K562 (cell line): Measurements from ENCODE around the gene IL1RN. TPM values are rescaled to one million over a fixed set of nuclear protein-coding genes. Genes with fewer than 3 reads are reported as not detected.
A peak's percentile ranks its signal among the peaks of the same experiment; 100 is the strongest.

ENCODE experiments used
- CBX3 ChIP-seq, 2 experiments: IDR thresholded peaks; 1 replicate in 1 of 2; 2 replicates in 1 of 2; pipeline ENCODE4 v1.6.1; 2012; ENCODE audit warnings: inconsistent platforms in 2 of 2, low read length in 2 of 2, borderline replicate concordance in 1 of 2, control low read depth in 1 of 2
- KHSRP ChIP-seq: fragments of 450-650 bp; IDR thresholded peaks from 2 replicates; pipeline ENCODE4 v1.6.1; 2017
- NRF1 ChIP-seq, 2 experiments: fragments of 450-650 bp; IDR thresholded peaks in 1 of 2; conservative IDR thresholded peaks in 1 of 2; 2 replicates each; pipeline ENCODE4 v1.6.1; 2014; ENCODE audit warnings: mild to moderate bottlenecking in 2 of 2
- RUNX1 ChIP-seq: sonication (generic); IDR thresholded peaks from 2 replicates; pipeline ENCODE4 v1.6.1; 2016; ENCODE audit warnings: antibody characterized with exemption, low read depth
- SMAD2 ChIP-seq: fragments of 150-350 bp; IDR thresholded peaks from 2 replicates; pipeline ENCODE4 v1.6.1; 2014; ENCODE audit warnings: low read depth, mild to moderate bottlenecking, low read length
- SP1 ChIP-seq: sonication (generic); formaldehyde crosslinking; IDR thresholded peaks from 2 replicates; pipeline ENCODE4 v1.8.1; 2022; ENCODE audit warnings: mild to moderate bottlenecking, missing genetic modification reagents
- TCF7L2 ChIP-seq: fragments of 150-350 bp; IDR thresholded peaks from 2 replicates; pipeline ENCODE4 v1.6.1; 2016; ENCODE audit warnings: low read depth, mild to moderate bottlenecking, low read length, moderate library complexity
- polyA plus RNA-seq, 8 experiments: library from polyadenylated mRNA; depleted of rRNA in 4 of 8; stranded (reverse) in 5 of 8; unstranded in 3 of 8; fragments of >200 nt; fragmentation: Nextera tagmentation in 2 of 8; fragmentation: Illumina TruSeq in 1 of 8; extraction: Ambion mirVana in 2 of 8; extraction: Trizol in 1 of 8; gene quantifications; 2 replicates each; pipeline versions ENCODE4 v1.2.1 to v1.2.3, GENCODE V29; 2011 to 2014; ENCODE audit warnings: inconsistent platforms in 1 of 8, missing spikeins in 1 of 8
- total RNA-seq, 7 experiments: library from RNA; depleted of rRNA in 6 of 7; stranded (reverse); fragments of >200 nt in 6 of 7; fragmentation: Illumina TruSeq in 2 of 7; extraction: Trizol in 2 of 7; gene quantifications; 2 replicates each; pipeline versions ENCODE4 v1.2.1 to v1.2.3, GENCODE V29; 2011 to 2021; ENCODE audit warnings: low replicate concordance in 1 of 7
- TF ChIP-seq, protein P1 (sequence below): sonication (generic); formaldehyde crosslinking; IDR thresholded peaks from 2 replicates; pipeline ENCODE4 v1.8.1; 2023; ENCODE audit warnings: mild to moderate bottlenecking, missing genetic modification reagents

Gene IL1RN
- total and polyA plus RNA-seq, 9 of the 15 experiments (the other 6 are each of a cell fraction or from before 2014, with no cell fraction given): 0.13 TPM; not detected in 8

GRCh38 chr2:113172721-113173541 is 45.5 kb downstream of the IL1RN start (continued):
- TF ChIP-seq, protein P1, sequence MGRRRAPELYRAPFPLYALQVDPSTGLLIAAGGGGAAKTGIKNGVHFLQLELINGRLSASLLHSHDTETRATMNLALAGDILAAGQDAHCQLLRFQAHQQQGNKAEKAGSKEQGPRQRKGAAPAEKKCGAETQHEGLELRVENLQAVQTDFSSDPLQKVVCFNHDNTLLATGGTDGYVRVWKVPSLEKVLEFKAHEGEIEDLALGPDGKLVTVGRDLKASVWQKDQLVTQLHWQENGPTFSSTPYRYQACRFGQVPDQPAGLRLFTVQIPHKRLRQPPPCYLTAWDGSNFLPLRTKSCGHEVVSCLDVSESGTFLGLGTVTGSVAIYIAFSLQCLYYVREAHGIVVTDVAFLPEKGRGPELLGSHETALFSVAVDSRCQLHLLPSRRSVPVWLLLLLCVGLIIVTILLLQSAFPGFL: no peak
- TF ChIP-seq TCF7L2: no peak
- TF ChIP-seq SMAD2: no peak
- TF ChIP-seq CBX3 (IDR thresholded peaks at IDR 0.05; ENCODE audit: borderline replicate concordance in 1 of 2, low read length in 2 of 2): peak in 1 of 2 experiments; percentile 6; a peak in 1 of 3 replicates
- no peak for TF ChIP-seq KHSRP
- no peak for TF ChIP-seq RUNX1
- TF ChIP-seq NRF1 (conservative IDR thresholded peaks at IDR 0.05 in 1 of 2, IDR thresholded peaks at IDR 0.05 in 1 of 2): no peak
- TF ChIP-seq SP1: no peak
